OCI-LY3 (cell line): ENCODE data around the gene ACTRT2.

Experiments
- H2AFZ ChIP-seq: fragments of 200-600, 300-600 bp; shearing (Covaris generic); 2 replicates; pipeline ENCODE4 v1.6.0; 2014; ENCODE audit warnings: antibody characterized with exemption, low read depth, low read length
- H3K27ac ChIP-seq: fragments of 200-600, 300-600 bp; sonication (generic); 2 replicates; pipeline ENCODE4 v1.5.1; 2014; ENCODE audit warnings: mild to moderate bottlenecking, low read length, moderate library complexity, mixed read lengths
- H3K27me3 ChIP-seq: fragments of 200-600, 300-600 bp; sonication (generic); 2 replicates; pipeline ENCODE4 v1.6.1; 2014; ENCODE audit warnings: low read depth, low read length, mixed read lengths
- H3K36me3 ChIP-seq: fragments of 200-600, 300-600 bp; sonication (generic); replicated peaks from 2 replicates; pipeline ENCODE3; 2014; ENCODE audit warnings: low read depth, low read length, mixed read lengths
- H3K4me1 ChIP-seq: fragments of 300-600, 200-600 bp; sonication (generic); 2 replicates; pipeline ENCODE4 v1.6.1; 2014; ENCODE audit warnings: low read length, mixed read lengths
- H3K4me2 ChIP-seq: fragments of 200-600, 300-600 bp; sonication (generic); 2 replicates; pipeline ENCODE4 v1.6.1; 2014; ENCODE audit warnings: low read length, mixed read lengths
- H3K4me3 ChIP-seq: fragments of 300-600, 200-600 bp; sonication (generic); 2 replicates; pipeline ENCODE4 v1.5.1; 2014; ENCODE audit warnings: antibody characterized with exemption, mild to moderate bottlenecking, low read length, moderate library complexity
- H3K79me2 ChIP-seq: fragments of 300-600, 200-600 bp; shearing (Covaris generic); 2 replicates; pipeline ENCODE4 v1.6.1; 2014; ENCODE audit warnings: mild to moderate bottlenecking, low read length, mixed read lengths
- H3K9ac ChIP-seq: fragments of 300-600, 200-600 bp; shearing (Covaris generic); 2 replicates; pipeline ENCODE4 v1.6.0; 2014; ENCODE audit warnings: mild to moderate bottlenecking, low read length, moderate library complexity
- H3K9me3 ChIP-seq: fragments of 200-600, 300-600 bp; shearing (Covaris generic); 2 replicates; pipeline ENCODE4 v1.6.1; 2014; ENCODE audit warnings: low read length, mixed read lengths; ENCODE audit not compliant: insufficient read depth
- H4K20me1 ChIP-seq: fragments of 200-600, 300-600 bp; sonication (generic); 2 replicates; pipeline ENCODE4 v1.6.1; 2016; ENCODE audit warnings: low read length, mixed read lengths; ENCODE audit not compliant: insufficient read depth
- CTCF ChIP-seq: fragments of 200-600, 300-600 bp; sonication (generic); IDR thresholded peaks from 2 replicates; pipeline ENCODE4 v1.5.1; 2014; ENCODE audit warnings: antibody characterized with exemption, low read length, low read depth
- EZH2phosphoT487 ChIP-seq: fragments of 200-600 bp; shearing (Covaris generic); IDR thresholded peaks from 2 replicates; pipeline ENCODE4 v1.6.1; 2018; ENCODE audit warnings: antibody characterized with exemption, mixed run types, low read depth

Gene ACTRT2

GRCh38 chr1:3018576-3018975, 2.7 kb upstream of the ACTRT2 start:
- no peak overlapping the region for H3K4me3 ChIP-seq

GRCh38 chr1:3019007-3019515, 2.2 kb upstream of the ACTRT2 start:
- no peaks in the 10 kb centered on the region for H3K4me1 ChIP-seq
- no peaks in the 10 kb centered on the region for H3K27me3 ChIP-seq
- no peaks in the 10 kb centered on the region for H3K36me3 ChIP-seq
- no peak overlapping the region for H3K4me3 ChIP-seq
- H2AFZ ChIP-seq = no peak overlapping the region
- no peak overlapping the region for H3K9ac ChIP-seq
- no peaks in the 10 kb centered on the region for H4K20me1 ChIP-seq
- H3K27ac ChIP-seq = no peak overlapping the region
- H3K79me2 ChIP-seq = no peaks in the 10 kb centered on the region
- H3K4me2 ChIP-seq = no peak overlapping the region
- TF ChIP-seq EZH2phosphoT487 (no peak), CTCF (no peak)
- H3K9me3 ChIP-seq = no peaks in the 10 kb centered on the region

More at GRCh38 chr1:3018576-3018975, 2.7 kb upstream of the ACTRT2 start:
- Histone ChIP-seq H3K9me3 (no peaks in the 10 kb centered on the region), H2AFZ (no peak overlapping the region), H3K27me3 (no peaks in the 10 kb centered on the region), H3K36me3 (no peaks in the 10 kb centered on the region), H3K4me1 (no peaks in the 10 kb centered on the region), H3K4me2 (no peak overlapping the region), H3K9ac (no peak overlapping the region), H3K27ac (no peak overlapping the region), H4K20me1 (no peaks in the 10 kb centered on the region), H3K79me2 (no peaks in the 10 kb centered on the region)
- TF ChIP-seq EZH2phosphoT487 (no peak), CTCF (no peak)

GRCh38 chr1:3019516-3020051, 1.7 kb upstream of the ACTRT2 start:
- no peak overlapping the region for H2AFZ ChIP-seq
- no peaks in the 10 kb centered on the region for H3K27me3 ChIP-seq
- H3K4me2 ChIP-seq = no peak overlapping the region
- H3K9ac ChIP-seq = no peak overlapping the region
- H4K20me1 ChIP-seq = no peaks in the 10 kb centered on the region
- no peaks in the 10 kb centered on the region for H3K36me3 ChIP-seq
- no peak overlapping the region for H3K27ac ChIP-seq
- TF ChIP-seq CTCF (no peak), EZH2phosphoT487 (no peak)
- H3K9me3 ChIP-seq = no peaks in the 10 kb centered on the region
- no peaks in the 10 kb centered on the region for H3K79me2 ChIP-seq
- H3K4me3 ChIP-seq = no peak overlapping the region
- no peaks in the 10 kb centered on the region for H3K4me1 ChIP-seq

- H3K9ac ChIP-seq = no peak overlapping the region
- H3K4me2 ChIP-seq = no peak overlapping the region
- no peak for TF ChIP-seq CTCF
- TF ChIP-seq EZH2phosphoT487 = no peak
- H3K4me1 ChIP-seq = no peaks in the 10 kb centered on the region
- H3K27me3 ChIP-seq = no peaks in the 10 kb centered on the region
- H3K4me3 ChIP-seq = no peak overlapping the region
- no peaks in the 10 kb centered on the region for H3K9me3 ChIP-seq
- H3K79me2 ChIP-seq = no peaks in the 10 kb centered on the region
- H3K36me3 ChIP-seq = no peaks in the 10 kb centered on the region
- H3K27ac ChIP-seq = no peak overlapping the region
- no peaks in the 10 kb centered on the region for H4K20me1 ChIP-seq
- no peak overlapping the region for H2AFZ ChIP-seq
Measured at GRCh38 chr1:3020263-3020909, 881 bp upstream of the ACTRT2 start.
